Suprapubic skin (tissue), 4 donors: ENCODE results near the gene EIPR1. TPM values are rescaled to one million over a fixed set of nuclear protein-coding genes. Genes with fewer than 3 reads are reported as not detected.

Source experiments
- DNase-seq, 2 donors: peaks; one replicate each; pipeline ENCODE4 v3.0.0-alpha.2; 2019; ENCODE audit warnings: low spot score in 2 of 2
- H3K27ac ChIP-seq: fragments of 200-600 bp; sonication (generic); one replicate; pipeline ENCODE4 v1.5.1; 2019
- H3K27me3 ChIP-seq: fragments of 200-600 bp; sonication (generic); one replicate; pipeline ENCODE4 v1.5.1; 2019
- H3K36me3 ChIP-seq: fragments of 200-600 bp; sonication (generic); one replicate; pipeline ENCODE4 v1.5.1; 2019
- H3K4me1 ChIP-seq: fragments of 200-600 bp; sonication (generic); one replicate; pipeline ENCODE4 v1.5.1; 2019
- H3K4me3 ChIP-seq: fragments of 200-600 bp; sonication (generic); one replicate; pipeline ENCODE4 v1.5.1; 2019; ENCODE audit warnings: mild to moderate bottlenecking
- H3K9me3 ChIP-seq: fragments of 200-600 bp; sonication (generic); one replicate; pipeline ENCODE4 v1.5.1; 2019
- CTCF ChIP-seq, 2 donors: fragments of 200-600 bp in 1 of 2; fragments of 450-650 bp in 1 of 2; sonication (generic) in 1 of 2; IDR thresholded peaks; one replicate each; pipeline ENCODE4 v1.5.1; 2016 to 2019; ENCODE audit warnings: antibody characterized with exemption in 2 of 2, mild to moderate bottlenecking in 1 of 2, moderate library complexity in 1 of 2
- EP300 ChIP-seq: sonication (generic); formaldehyde crosslinking; IDR thresholded peaks from one replicate; pipeline ENCODE4 v1.6.1; 2017; ENCODE audit warnings: antibody characterized with exemption
- POLR2A ChIP-seq, 2 donors: fragments of 450-650 bp; IDR thresholded peaks; one replicate each; pipeline ENCODE4 v1.6.1; 2017; ENCODE audit warnings: antibody characterized with exemption in 2 of 2, mild to moderate bottlenecking in 2 of 2, moderate library complexity in 2 of 2
- POLR2AphosphoS5 ChIP-seq, 3 donors: sonication (generic); formaldehyde crosslinking; IDR thresholded peaks; one replicate each; pipeline ENCODE4 v1.6.1; 2017; ENCODE audit warnings: antibody characterized with exemption in 3 of 3
- WGBS: methylation state at CpG from one replicate; pipeline ENCODE4 v1.1.5; 2018; 5-methylcytosine and 5-hydroxymethylcytosine counted together
- total RNA-seq, 4 donors: library from RNA; depleted of rRNA; stranded (reverse); fragments of >200 nt; gene quantifications; one replicate each; pipeline ENCODE4 v1.1.0, GENCODE V29; 2016

Gene EIPR1
- total RNA-seq, 4 donors from 2014 or later, result 29.0 to 37.5 (median 30.7) TPM

- no peak for TF ChIP-seq CTCF (IDR thresholded peaks at IDR 0.05)
- no peak for TF ChIP-seq POLR2AphosphoS5 (IDR thresholded peaks at IDR 0.05)
- no peak for TF ChIP-seq EP300
- TF ChIP-seq POLR2A (IDR thresholded peaks at IDR 0.05), result no peak
- Histone ChIP-seq H3K9me3 (no peaks in the 10 kb centered on the region), H3K36me3 (peaks cover 4% of the 10 kb centered on the region), H3K27me3 (no peaks in the 10 kb centered on the region), H3K4me1 (peaks cover 9% of the 10 kb centered on the region), H3K4me3 (no peak overlapping the region), H3K27ac (no peak overlapping the region)
- DNase-seq, result peak in 1 of 2 donors; percentile 45
- WGBS, result 88% methylated on average over 7 of the region's 7 CpGs
Measured at GRCh38 chr2:3345621-3346020, 32.0 kb downstream of the EIPR1 start.

- Histone ChIP-seq H3K27me3 (no peaks in the 10 kb centered on the region), H3K4me3 (no peak overlapping the region), H3K9me3 (no peaks in the 10 kb centered on the region), H3K27ac (no peak overlapping the region), H3K36me3 (peaks cover 4% of the 10 kb centered on the region), H3K4me1 (peaks cover 9% of the 10 kb centered on the region)
- peak in 1 of 2 donors; percentile 57 for DNase-seq
- 73% methylated on average over 6 of the region's 6 CpGs for WGBS
- TF ChIP-seq POLR2AphosphoS5 (IDR thresholded peaks at IDR 0.05), result no peak
Measured at GRCh38 chr2:3344897-3345296, 32.7 kb downstream of the EIPR1 start.

DNA sequence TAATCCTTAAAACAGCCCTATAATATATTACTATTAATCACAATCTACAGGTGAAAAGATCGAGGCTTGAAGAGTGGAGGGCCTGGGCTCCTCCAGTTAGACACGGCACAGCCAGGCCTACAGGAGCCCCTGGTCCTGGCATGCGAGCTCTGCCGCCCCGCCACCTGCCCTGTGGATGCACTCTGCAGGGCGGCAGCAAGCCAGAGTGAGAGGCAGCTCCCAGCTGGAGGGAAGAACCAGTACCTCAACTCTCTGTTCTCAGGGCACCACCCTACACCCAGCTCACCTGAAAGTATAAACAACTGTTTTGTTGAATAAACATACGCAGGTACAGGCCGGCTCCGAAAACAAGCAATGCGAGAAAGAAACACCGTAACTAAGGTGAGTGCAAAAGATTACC is 34.6 kb downstream of the EIPR1 start:
- Histone ChIP-seq H3K4me1 (peaks cover 3% of the 10 kb centered on the region), H3K9me3 (no peaks in the 10 kb centered on the region), H3K27ac (peak overlapping the region; percentile 47), H3K27me3 (no peaks in the 10 kb centered on the region), H3K4me3 (no peak overlapping the region), H3K36me3 (peaks cover 4% of the 10 kb centered on the region)
- 72% methylated on average over 11 of the region's 11 CpGs for WGBS
- DNase-seq, result peak in 1 of 2 donors; percentile 72
- TF ChIP-seq EP300 (no peak), POLR2A (IDR thresholded peaks at IDR 0.05) (no peak), CTCF (IDR thresholded peaks at IDR 0.05) (no peak), POLR2AphosphoS5 (IDR thresholded peaks at IDR 0.05) (no peak)

DNA sequence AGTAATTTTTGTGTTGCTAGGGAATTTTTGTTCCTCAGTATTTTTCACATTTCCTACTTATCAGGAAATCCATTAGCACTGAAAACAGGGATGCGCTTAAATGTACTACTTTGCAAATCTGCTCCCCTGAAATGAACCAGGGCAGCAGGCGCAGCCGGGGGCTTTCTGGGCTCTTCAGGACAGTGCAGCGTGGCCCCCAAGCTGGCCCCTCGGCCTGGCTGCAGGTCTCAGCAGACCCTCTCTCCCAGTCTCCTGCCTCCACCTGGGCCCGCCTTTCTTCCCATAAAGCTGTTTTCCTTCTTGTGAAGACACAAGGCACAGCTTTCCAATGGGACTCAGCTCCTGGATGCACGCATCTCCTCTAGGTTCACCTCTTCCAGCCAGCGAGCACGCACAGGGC is 35.3 kb downstream of the EIPR1 start:
- Histone ChIP-seq H3K36me3 (peaks cover 7% of the 10 kb centered on the region), H3K27me3 (no peaks in the 10 kb centered on the region), H3K4me1 (peaks cover 3% of the 10 kb centered on the region), H3K27ac (peak overlapping the region; percentile 1), H3K4me3 (no peak overlapping the region), H3K9me3 (no peaks in the 10 kb centered on the region)
- 93% methylated on average over 9 of the region's 9 CpGs for WGBS
- TF ChIP-seq POLR2AphosphoS5 (IDR thresholded peaks at IDR 0.05), result no peak
- no peak for TF ChIP-seq POLR2A (IDR thresholded peaks at IDR 0.05)
- TF ChIP-seq EP300, result no peak
- no peak for TF ChIP-seq CTCF (IDR thresholded peaks at IDR 0.05)
- DNase-seq, result peak in 1 of 2 donors; percentile 32

GRCh38 chr2:3341336-3341735 is 36.3 kb downstream of the EIPR1 start:
- H3K4me1 ChIP-seq, result peaks cover 3% of the 10 kb centered on the region
- DNase-seq, result no peak
- H3K36me3 ChIP-seq, result peaks cover 4% of the 10 kb centered on the region
- TF ChIP-seq EP300 (no peak), POLR2A (IDR thresholded peaks at IDR 0.05) (no peak), CTCF (IDR thresholded peaks at IDR 0.05) (no peak), POLR2AphosphoS5 (IDR thresholded peaks at IDR 0.05) (no peak)
- no peaks in the 10 kb centered on the region for H3K27me3 ChIP-seq
- H3K9me3 ChIP-seq, result no peaks in the 10 kb centered on the region
- H3K4me3 ChIP-seq, result no peak overlapping the region
- no peak overlapping the region for H3K27ac ChIP-seq
- 94% methylated on average over 8 of the region's 8 CpGs for WGBS

DNA sequence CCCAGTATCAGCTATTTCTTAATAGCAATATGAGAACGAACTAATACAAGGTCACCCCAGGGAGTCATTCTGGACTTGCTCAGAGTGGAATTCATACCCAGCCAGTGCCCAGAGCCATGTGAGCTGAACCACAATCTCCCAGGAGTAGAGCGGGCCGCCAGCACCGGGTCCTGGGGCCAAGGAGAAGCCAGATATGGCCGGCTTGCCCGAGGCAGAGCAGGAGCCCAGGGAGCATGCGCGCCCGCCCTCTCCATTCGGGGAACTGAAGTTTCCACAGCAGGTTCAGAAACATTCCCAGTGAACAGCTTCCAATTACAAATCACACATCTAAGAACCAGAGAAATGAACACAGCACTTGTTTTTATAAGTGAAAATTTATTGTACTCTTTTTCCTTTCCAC is 37.5 kb downstream of the EIPR1 start:
- peaks cover 11% of the 10 kb centered on the region for H3K36me3 ChIP-seq
- H3K4me1 ChIP-seq, result peaks cover 3% of the 10 kb centered on the region
- WGBS, result 94% methylated on average over 10 of the region's 10 CpGs
- H3K9me3 ChIP-seq, result no peaks in the 10 kb centered on the region
- DNase-seq, result peak in 1 of 2 donors; percentile 54
- no peaks in the 10 kb centered on the region for H3K27me3 ChIP-seq
- no peak overlapping the region for H3K27ac ChIP-seq
- TF ChIP-seq POLR2AphosphoS5 (IDR thresholded peaks at IDR 0.05) (no peak), EP300 (no peak), POLR2A (IDR thresholded peaks at IDR 0.05) (no peak), CTCF (IDR thresholded peaks at IDR 0.05) (no peak)
- no peak overlapping the region for H3K4me3 ChIP-seq
